HG03139 (cell line): ENCODE data around the gene PIP5K1C.

Experiments
- ATAC-seq: cut with Tn5 transposase; IDR thresholded peaks from one replicate; pipeline ENCODE4 v1.9.1; 2021; ENCODE audit not compliant: unreplicated experiment

Gene PIP5K1C

GRCh38 chr19:3694361-3695123 lies 5.7 kb downstream of the PIP5K1C start:
- no peak for ATAC-seq

GRCh38 chr19:3693025-3693925 lies 7.0 kb downstream of the PIP5K1C start:
- no peak for ATAC-seq

GRCh38 chr19:3692141-3693024 lies 7.9 kb downstream of the PIP5K1C start:
- ATAC-seq = no peak

GRCh38 chr19:3691726-3692125 lies 8.5 kb downstream of the PIP5K1C start:
- ATAC-seq = no peak

GRCh38 chr19:3691372-3691716 lies 8.9 kb downstream of the PIP5K1C start:
- ATAC-seq = no peak

GRCh38 chr19:3690551-3691371 lies 9.5 kb downstream of the PIP5K1C start:
- no peak for ATAC-seq

- no peak for ATAC-seq
Observed at GRCh38 chr19:3687774-3688706, 12.2 kb downstream of the PIP5K1C start.

- no peak for ATAC-seq
Observed at GRCh38 chr19:3687393-3687773, 12.9 kb downstream of the PIP5K1C start.

- no peak for ATAC-seq
Observed at GRCh38 chr19:3684817-3685410, 15.4 kb downstream of the PIP5K1C start.

GRCh38 chr19:3684054-3684816 lies 16.0 kb downstream of the PIP5K1C start:
- no peak for ATAC-seq

GRCh38 chr19:3683405-3684053 lies 16.7 kb downstream of the PIP5K1C start:
- no peak for ATAC-seq

GRCh38 chr19:3682741-3683404 lies 17.4 kb downstream of the PIP5K1C start:
- no peak for ATAC-seq

GRCh38 chr19:3682286-3682685 lies 18.0 kb downstream of the PIP5K1C start:
- ATAC-seq = no peak

- no peak for ATAC-seq
Observed at GRCh38 chr19:3680939-3681338, 19.3 kb downstream of the PIP5K1C start.

- no peak for ATAC-seq
Observed at GRCh38 chr19:3679581-3679980, 20.7 kb downstream of the PIP5K1C start.

GRCh38 chr19:3679138-3679537 lies 21.1 kb downstream of the PIP5K1C start:
- ATAC-seq = no peak

- ATAC-seq = no peak
Observed at GRCh38 chr19:3678188-3678587, 22.1 kb downstream of the PIP5K1C start.
